Stimulated activated CD4-positive, alpha-beta T cell treated with anti-CD3 and anti-CD28 coated beads, TNF-alpha, amount 100 ng/mL, for 4 hours (primary cell): ENCODE measurements around the gene CUL2.
"Not testable (repeated sequence)": the region's sequence is repeated elsewhere in the genome, so short reads cannot be mapped to it uniquely, and the experiment has no call there.

ENCODE experiments used
- DNase-seq, 3 experiments: peaks; one replicate each; pipeline ENCODE4 v3.0.0-alpha.2; 2020; ENCODE audit warnings: low read depth in 3 of 3

CUL2 gene

DNA sequence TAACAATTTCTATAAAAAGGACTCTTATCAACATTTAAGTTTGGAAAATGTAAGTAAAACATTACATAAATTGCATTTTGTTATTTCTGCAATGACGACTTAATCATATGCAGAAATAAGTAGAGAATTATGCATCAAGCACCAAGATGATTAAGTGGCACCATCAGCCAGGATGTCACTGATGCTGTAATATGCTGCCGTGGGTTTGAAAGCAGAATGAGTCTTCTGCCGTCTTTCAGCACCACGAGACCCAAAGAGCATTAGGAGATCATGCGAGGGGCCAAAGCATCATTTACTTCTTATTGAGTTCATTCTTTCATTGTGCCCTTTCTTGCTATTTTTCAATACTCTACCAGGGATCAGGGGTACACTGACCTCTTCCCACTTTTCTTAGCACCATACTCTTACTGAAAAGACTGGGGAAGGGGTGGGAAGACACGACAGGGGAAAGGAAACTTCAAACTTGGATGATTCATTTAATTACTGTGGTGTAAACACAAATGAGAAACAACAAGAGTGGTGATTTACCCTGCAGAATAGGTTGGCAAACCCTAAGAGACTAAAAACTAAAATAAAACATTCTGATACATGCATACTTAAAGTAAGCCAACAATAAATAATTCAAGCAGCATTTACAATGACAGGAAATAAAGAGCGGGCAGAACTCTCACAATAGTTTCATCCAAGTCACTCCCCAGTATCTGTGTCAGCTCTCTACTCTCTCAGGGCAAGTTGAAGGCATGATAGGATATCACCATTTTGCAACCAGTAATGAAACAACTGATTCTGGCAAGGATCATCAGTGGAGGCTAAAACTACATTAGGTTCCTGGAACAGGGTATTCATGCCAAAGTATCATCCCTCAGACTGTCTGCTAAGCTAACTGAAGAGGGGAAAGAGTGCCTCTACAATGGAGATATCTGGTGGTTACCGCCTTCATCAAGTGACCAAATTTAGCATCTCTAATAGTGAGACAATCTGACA is 70.8 kb downstream of the CUL2 start:
- no peak for DNase-seq

DNA sequence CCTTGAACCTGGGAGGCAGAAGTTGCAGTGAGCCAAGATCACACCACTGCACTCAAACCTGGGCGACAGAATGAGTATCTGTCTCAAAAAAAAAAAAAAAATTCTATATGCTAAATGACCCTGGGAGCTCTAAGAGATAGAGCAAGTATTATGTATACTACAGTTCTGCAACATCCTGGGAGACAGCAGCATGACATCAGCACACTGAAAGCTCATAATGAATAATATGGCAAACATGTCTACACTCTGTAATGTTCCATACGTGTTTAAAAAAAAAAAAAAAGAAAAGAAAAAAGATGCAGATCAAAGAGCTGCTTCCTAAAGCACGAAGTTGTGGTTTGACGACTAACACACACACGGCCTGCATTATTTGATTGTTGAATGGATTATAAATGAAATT is 72.5 kb downstream of the CUL2 start:
- no peak for DNase-seq

DNA sequence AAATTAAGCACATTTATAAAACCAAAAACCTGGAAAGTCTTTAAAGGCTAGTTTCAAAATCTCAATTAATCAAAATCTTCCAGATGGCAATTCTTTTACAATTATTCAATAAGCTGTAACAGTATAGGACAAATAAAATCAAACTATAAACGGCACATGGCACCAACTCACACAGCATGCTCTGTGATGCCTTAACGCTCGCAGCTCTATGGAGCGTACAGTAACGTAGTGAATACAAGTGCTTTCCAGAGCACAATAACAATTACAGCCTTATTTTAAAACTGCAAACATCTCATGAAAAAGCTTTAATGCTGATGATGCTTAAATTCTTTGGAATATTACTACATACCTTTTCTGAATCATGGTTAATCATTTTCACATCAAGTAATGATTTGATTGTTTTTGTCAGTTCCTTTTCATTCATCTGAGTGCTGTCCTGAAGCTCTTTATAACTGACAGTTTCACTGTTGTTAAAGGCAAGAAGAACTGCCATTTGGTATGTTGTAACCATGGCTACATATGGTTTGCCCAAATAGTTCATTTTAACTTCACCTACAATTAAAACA is 74.2 kb downstream of the CUL2 start:
- no peak for DNase-seq

DNA sequence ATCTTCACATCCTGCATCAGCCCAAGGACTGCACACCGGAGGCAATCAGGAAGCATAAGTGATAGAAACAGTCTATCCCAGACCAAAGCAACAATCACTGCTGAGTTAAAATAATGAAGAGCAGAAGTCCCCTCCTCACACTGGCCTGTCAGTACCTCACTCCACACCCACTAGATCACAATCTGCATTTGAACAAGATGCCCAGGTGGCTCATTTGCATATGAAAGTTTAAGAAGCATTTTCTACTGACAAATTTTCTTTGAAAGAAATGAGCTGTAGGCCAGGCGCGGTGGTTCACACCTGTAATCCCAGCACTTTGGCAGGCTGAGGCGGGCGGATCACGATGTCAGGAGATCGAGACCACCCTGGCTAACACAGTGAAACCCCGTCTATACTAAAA is 77.4 kb downstream of the CUL2 start:
- no peak for DNase-seq

DNA sequence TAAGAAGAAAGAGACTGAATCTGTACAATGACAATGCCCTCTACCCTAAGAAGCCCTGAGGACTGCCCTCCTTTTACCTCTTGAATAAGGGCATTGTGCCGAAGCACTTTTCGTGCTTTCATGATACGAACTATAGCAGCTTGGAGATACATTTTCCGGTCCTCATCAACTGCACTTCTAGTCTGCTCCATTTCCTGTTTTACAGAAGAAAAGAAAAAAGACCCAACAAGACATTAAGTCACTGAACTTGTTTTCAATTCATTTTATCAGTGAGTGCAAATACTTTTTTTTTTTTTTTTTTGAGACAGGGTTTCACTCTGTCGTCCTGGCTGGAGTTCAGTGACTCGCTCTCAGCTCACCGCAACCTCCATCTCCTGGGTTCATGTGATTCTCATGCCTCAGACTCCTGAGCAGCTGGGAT is 78.4 kb downstream of the CUL2 start:
- DNase-seq: no peak

DNA sequence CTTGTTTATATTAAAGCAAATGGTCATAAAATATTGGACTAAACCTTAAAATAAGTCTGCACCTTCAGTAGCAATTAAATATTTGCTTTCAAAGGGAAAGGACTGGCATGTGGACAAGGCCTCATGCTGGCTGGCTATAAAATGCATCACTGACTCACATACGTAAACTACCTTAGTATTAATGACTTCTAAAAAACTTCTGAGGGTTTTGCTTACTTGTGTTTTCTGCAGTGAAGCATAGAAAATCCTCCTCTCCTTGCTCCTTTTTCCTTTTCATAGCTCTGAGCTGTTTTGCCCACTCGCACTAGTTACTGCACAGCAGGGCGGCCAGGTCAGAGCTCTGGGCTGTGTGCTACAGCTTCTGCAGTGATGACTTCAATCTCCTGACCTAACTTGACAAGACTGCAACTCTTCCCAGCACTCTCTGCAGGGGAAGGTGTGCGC is 82.3 kb downstream of the CUL2 start:
- DNase-seq: no peak

DNA sequence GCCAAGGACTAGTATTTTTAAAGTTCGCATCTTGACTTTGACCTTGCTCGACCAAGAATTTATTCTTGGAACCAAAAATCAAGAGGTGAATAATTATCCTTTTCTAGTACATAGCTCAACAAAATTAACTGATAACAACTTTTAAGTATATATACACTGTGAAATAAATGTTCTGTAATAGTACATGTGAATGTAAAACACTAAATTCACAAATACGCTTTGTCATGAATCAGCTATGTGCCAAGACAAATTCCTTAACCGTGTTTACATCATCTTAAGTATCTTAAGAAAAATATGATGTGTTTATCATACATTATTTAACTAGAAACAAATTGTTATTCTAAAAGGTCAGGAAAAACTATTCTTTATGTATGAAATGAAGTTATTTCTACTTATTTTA is 83.3 kb downstream of the CUL2 start:
- DNase-seq: no peak

DNA sequence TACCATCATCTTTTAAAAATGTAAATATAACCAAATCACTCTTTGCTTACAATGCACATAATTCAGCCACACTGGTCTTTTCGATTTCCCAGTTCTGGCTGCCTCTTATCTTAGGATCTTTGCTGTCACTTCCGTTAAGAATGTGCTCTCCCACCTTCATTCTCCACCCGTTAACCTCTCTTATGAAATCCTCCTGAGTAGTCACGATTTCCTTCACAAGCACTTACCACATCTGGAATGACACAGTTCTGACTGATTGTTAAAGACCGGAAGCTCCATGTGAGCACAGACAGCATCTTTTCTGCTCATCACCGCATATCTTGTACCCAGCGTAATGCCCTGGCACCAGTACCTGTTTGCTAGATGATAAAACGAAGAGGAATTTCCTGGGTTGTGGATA is 84.3 kb downstream of the CUL2 start:
- DNase-seq: no peak

DNA sequence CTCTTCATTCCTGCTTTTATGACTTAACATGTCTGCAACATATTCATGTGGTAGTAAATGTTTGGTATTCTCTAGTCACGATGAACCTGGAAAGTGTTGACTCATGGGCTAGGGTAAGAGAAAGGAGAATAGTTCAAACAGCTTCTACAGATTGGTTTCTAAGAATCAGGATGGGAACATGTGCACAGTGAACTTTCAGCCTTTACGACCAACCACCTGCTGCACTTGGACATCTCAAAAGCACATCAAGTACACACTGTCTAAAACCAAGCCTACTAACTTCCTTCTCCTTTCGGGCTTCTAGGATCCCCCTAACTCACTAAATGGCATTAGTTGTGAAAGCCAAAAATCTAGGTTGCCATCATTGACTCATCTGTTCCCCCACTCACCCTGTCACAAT is 85.5 kb downstream of the CUL2 start:
- no peak for DNase-seq

DNA sequence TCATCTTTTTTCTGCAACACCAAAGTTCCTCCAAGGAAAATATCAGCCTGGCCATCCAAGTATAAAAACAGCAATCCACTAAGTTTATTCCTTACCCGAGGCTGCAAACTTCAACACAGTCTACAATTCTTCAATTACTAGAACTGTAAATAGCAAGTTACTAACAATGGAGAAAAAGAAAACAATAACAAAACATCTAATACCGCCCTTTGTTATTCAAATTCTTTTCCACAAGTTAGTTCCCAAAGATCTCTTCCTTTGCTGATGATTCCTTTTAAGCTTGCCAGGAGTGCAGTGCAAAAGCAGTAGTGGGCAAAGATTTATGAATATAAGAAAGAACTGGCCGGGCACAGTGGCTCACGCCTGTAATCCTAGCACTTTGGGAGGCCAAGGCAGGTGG is 86.2 kb downstream of the CUL2 start:
- DNase-seq: no peak

DNA sequence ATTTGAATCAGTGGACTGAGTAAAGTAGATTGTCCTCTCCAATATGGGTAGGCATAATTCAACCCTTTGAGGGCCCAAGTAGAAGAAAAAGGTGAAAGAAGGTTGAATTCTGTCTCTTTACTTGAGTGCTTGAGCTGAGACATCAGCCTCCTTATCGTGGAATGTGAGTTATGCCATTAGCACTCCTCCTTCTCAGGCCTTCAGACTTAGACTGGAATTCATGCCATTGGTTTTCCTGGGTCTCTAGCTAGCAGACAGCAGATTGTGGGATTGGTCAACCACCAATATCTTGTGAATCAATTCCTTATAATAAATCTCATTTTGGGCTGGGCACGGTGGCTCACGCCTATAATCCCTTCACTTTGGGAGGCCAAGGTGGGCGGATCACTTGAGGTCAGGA is 89.2 kb downstream of the CUL2 start:
- DNase-seq: no peak

DNA sequence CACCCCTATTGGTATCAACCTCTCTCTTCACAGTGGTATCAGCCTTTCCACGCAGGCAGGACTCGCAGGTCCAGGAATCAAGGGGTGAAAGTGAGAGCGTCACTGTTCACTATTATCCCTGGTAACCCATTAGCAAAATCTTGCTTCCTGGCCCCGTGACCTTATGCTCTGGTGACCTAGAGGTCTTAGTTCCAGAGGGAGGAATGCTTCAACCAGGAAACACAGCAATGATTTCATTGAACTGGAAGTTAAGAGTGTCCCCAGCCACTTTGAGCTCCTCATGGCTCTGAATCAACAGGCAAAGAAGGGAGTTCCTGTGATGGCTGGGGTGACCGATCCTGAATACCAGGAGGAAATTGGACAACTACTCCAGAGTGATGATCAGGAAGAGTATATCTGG is 90.6 kb downstream of the CUL2 start:
- no peak for DNase-seq

DNA sequence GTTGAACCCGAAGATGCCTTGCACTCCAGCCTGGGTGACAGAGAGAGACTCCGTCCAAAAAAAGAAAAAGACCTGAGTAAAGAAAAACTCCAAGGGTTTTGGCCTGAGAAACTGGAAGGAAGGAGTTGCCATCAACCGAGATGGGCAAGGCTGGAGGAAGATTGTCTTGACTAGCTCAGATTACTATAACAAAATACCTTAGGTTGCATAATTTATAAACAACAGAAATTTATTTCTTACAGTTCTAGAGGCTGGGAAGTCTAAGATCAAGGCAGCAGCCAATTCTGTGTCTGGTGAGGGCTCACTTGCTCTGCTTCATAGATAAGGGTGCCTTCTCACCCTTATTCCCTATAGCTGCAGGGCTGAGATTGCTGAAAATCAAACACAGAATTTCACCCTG is 91.2 kb downstream of the CUL2 start:
- no peak for DNase-seq

DNA sequence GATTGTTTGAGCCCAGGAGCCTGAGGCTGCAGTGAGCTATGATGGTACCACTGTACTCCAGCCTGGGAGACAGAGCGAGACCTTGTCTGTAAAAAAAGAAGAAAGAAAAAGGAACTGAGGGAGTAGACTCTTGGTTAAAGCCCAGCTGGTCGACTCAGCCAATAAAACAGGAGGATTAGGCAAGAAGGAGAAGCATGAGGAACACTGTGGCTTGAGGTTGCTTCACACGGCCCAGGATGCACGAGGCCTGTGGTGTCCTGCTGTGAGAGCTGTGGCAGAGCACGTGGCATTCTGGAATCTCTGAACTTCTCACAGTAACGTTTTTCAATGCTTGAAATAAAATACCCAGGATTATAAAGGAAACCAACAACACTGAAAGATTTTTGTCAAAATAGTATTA is 93.3 kb downstream of the CUL2 start:
- DNase-seq: no peak

DNA sequence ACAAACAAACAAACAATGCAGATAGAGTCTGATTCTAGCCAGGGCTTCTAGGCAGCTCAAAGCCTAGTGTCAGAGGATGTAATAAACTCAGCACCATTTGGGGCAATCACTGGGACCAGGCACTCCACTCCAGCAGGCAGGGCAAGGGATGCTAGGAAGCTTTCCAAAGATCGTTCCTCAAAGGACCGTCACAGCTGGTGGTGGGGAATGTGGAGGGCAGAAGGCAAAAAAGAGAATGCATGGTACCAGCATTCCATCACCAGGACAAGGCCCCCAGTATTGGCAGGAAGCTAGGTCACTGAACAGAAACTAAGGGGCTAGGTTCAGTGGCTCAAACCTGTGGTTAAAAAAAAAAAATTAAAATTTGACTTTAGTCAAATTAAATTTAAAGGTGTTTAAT is 94.2 kb downstream of the CUL2 start:
- no peak for DNase-seq

DNA sequence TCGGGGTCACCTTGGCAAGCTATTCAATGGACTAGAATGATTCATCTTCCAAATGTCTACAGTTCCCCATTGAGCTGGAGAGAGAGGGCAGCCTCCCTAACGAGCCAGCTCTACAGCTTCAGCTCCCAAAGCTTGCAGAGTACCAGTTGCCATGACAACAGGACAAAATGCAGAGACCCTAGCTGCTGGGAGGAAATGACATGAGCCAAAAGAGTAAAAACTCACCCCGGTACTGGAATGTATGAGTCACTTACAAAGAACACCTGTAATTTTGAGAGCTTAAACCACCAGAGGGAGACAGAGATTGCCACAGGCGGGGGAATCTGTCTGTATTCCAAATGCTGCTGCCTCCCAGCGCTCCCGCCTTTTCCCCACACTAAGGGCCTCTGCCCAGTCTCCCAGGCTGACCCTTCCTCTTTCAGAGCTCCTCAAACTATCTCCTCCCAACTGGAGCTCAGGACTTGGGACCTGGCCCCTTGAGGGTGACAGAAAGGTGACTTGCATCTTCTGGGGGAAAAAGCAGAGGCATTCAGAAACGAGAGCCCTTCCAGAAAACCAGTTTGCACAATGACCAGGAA is 95.5 kb downstream of the CUL2 start:
- DNase-seq: peak; percentile 23 to 34 (median 24)

DNA sequence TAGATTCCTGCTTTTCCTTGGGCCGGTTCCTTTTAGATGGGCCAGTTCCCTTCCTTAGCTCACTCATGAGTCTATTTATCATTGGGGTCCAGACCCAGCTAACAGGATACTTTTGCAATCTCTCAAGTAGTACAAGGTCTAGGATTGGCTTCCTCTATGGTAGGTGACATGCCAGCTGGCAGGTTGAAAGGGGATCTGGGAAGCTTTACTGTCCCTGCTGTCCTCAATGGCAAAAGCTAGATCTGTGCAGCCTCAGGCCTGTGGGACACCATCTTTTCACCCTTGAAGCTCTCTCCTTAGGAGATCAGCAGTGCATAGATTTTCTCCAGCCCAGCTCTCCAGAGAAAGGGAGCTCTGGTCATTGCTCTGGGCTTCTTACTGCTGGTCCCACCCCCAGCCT is 96.4 kb downstream of the CUL2 start:
- DNase-seq: no peak

DNA sequence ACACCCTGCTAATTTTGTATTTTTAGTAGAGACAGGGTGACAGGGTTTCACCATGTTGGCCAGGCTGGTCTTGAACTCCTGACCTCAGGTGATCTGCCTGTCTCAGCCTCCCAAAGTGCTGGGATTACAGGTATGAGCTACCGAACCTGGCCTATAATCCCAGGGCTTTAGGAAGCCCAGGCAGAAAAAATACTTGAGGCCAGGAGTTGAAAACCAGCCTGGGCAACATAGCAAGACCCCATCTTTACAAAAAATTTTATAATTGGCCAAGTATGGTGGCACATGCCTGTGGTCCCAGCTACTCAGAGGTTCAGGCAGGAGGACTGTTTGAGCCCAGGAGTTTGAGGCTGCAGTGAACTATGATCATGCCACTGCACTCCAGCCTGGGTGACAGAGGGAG is 99.0 kb downstream of the CUL2 start:
- not testable (repeated sequence) for DNase-seq

DNA sequence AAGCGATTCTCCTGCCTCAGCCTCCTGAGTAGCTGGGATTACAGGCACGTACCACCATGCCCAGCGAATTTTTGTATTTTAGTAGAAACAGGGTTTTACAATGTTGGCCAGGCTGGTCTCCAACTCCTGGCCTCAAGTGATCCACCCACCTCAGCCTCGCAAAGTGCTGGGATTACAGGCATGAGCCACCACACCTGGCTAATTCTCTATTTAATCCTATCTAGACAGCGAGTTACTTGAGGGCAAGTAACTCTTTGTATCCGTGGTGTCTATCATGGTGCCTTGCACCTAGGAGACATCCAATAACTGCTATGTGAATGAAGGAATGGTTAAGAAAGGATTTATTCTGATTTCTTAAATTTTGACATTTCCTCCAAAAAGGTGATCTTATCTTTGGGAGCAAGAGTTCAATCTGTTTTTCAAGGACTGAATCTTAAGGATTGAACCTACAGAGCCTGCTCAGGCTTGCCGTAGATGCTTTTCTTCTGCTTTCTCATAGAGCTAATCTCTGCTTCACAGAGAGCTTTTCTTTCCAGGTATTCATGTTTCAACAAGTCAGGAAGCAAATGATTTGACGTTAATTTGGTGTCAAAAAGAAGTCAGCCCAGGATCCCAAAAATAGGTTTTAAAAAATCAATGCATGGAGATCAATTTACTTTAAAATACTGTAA is 101.6 kb downstream of the CUL2 start:
- DNase-seq: no peak

DNA sequence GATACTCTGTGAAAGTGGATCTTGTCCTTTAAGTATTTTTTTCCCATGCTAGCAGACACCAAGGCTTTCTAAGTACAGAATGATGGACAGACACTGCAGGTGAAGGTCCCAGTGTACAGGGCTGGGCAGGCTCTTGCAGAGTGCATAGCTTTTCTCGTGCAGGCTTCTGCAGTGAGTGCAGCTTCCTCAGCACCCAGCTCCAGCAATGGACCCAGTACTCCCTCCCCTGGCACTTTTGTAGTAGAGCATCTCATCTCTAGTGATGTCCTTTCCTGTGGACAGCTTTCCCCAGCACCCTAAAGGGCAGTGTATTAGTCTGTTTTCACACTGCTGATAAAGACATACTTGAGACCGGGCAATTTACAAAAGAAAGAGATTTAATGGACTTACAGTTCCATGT is 104.3 kb downstream of the CUL2 start:
- DNase-seq: no peak

DNA sequence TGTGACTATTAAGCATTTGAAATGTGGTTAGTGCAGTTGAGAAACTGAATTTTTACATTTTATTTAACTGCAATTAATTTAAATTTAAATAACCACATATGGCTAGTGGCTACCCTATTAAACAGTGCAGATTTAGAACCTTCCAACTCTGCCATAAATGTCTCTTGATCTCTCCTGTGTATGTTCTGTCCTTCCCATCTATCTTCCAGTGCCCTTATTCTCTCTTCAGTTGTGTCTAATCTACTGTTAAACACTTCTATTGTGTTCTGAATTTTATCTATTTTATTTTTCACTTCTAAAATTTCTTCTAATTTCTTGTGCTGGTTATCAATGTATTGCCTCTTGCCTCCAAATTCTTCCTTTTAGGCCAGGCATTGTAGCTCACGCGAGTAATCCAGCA is 105.0 kb downstream of the CUL2 start:
- DNase-seq: no peak

DNA sequence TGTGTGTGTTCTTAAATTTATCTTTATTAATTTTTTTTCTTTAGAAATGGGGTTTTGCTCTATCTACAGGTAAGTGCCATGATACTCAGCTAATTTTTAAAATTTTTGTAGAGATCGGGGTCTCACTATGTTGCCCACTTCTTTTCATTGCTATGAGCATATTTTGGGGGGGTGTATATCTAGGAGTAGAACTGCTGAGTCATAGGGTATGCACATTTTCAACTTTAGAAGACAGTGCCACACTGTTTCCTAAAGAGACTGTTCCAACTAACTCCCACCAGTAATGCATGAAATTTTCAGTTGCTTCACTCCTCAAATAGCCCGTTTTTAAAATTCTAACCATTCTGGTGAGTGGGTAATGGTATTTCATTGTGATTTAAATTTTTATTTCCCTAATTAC is 108.3 kb downstream of the CUL2 start:
- DNase-seq: no peak

DNA sequence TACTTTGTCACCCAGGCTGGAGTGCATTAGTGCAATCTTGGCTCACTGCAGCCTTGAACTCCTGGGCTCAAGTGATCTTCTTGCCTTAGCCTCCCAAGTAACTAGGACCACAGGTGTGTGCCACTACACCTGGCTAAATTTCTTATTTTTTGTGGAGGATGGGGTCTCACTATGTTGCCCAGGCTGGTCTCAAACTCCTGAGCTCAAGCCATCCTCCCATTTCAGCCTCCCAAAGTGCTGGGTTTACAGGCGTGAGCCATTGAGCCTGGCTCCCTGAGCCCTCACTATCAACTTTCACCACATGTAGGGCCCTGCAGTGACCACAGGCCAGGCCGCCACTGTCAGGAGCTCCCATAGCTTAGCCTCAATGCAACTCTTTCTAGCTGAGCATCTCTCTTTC is 110.2 kb downstream of the CUL2 start:
- DNase-seq: no peak
